Measurements from ENCODE around the gene FSTL4.

GRCh38 chr5:133262690-133263089 lies 349.7 kb downstream of the FSTL4 start:
- TF ChIP-seq, protein P1, sequence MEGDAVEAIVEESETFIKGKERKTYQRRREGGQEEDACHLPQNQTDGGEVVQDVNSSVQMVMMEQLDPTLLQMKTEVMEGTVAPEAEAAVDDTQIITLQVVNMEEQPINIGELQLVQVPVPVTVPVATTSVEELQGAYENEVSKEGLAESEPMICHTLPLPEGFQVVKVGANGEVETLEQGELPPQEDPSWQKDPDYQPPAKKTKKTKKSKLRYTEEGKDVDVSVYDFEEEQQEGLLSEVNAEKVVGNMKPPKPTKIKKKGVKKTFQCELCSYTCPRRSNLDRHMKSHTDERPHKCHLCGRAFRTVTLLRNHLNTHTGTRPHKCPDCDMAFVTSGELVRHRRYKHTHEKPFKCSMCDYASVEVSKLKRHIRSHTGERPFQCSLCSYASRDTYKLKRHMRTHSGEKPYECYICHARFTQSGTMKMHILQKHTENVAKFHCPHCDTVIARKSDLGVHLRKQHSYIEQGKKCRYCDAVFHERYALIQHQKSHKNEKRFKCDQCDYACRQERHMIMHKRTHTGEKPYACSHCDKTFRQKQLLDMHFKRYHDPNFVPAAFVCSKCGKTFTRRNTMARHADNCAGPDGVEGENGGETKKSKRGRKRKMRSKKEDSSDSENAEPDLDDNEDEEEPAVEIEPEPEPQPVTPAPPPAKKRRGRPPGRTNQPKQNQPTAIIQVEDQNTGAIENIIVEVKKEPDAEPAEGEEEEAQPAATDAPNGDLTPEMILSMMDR (IDR thresholded peaks at IDR 0.05; ENCODE audit: borderline replicate concordance, extremely low read depth, low read length, poor library complexity, severe bottlenecking), result no peak
- TF ChIP-seq EZH2 (IDR thresholded peaks at IDR 0.05; ENCODE audit: borderline replicate concordance, low read depth, low read length, severe bottlenecking), result no peak
